HL-60 (cell line): Measurements from ENCODE around the gene CD109.

ENCODE experiments used
- DNase-seq, 2 experiments: peaks; one replicate each; pipeline ENCODE4 v3.0.0-alpha.2; 2010 to 2020; ENCODE audit warnings: low read depth in 1 of 2, low spot score in 1 of 2
- H3K27ac ChIP-seq: fragments of 250-450 bp; sonication (Bioruptor Pico); replicated peaks from 2 replicates; pipeline ENCODE4 v1.5.1; 2020; ENCODE audit warnings: mild to moderate bottlenecking, moderate library complexity
- H3K27me3 ChIP-seq: fragments of 250-450 bp; sonication (Bioruptor Pico); 2 replicates; pipeline ENCODE4 v1.5.1; 2021; ENCODE audit warnings: mild to moderate bottlenecking, moderate library complexity; ENCODE audit not compliant: insufficient read depth, poor library complexity, severe bottlenecking
- H3K4me3 ChIP-seq: replicated peaks from 2 replicates; pipeline ENCODE4 v1.5.1; 2011; ENCODE audit warnings: mild to moderate bottlenecking, control low read depth, low read length; ENCODE audit not compliant: insufficient read depth
- GABPA ChIP-seq: IDR thresholded peaks from 2 replicates; pipeline ENCODE4 v1.6.1; 2012; ENCODE audit warnings: low read depth
- POLR2AphosphoS5 ChIP-seq: IDR thresholded peaks from 2 replicates; pipeline ENCODE4 v1.6.1; 2012; ENCODE audit warnings: low read depth
- SPI1 ChIP-seq: IDR thresholded peaks from 2 replicates; pipeline ENCODE4 v1.6.1; 2012; ENCODE audit warnings: low read depth, mild to moderate bottlenecking, borderline replicate concordance
- TF ChIP-seq, protein P1 (sequence below): IDR thresholded peaks from one replicate; pipeline ENCODE4 v1.5.1; 2011; ENCODE audit warnings: low read length, control low read depth, inconsistent platforms; ENCODE audit not compliant: insufficient read depth
- TF ChIP-seq, protein P2 (sequence below): IDR thresholded peaks from 2 replicates; pipeline ENCODE4 v1.6.1; 2012; ENCODE audit warnings: low read depth; ENCODE audit not compliant: insufficient replicate concordance

CD109 gene

DNA sequence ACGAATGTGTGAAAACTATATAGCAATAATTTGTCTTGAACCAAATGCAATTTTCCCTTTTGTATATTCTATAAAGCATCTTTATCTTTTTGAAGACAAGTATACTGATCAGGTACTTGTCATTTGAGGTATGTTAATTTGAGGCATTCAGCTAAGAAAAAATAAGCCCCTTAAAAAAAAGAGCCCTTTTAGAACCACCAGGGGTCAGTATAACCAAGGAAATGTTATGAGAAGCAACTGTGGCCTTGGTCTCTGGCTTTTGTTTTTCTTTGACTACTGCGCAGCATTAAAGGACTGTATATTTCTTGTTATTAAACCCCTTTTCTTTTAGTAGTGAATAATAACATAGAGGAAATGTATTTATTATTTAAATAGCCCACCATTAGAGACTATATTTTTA lies 43.1 kb downstream of the CD109 start:
- Histone ChIP-seq H3K4me3 (no peak overlapping the region), H3K27ac (no peak overlapping the region), H3K27me3 (no peaks in the 10 kb centered on the region)
- peak in 1 of 2 experiments; percentile 25 for DNase-seq
- TF ChIP-seq SPI1: no peak
- TF ChIP-seq, protein P1, sequence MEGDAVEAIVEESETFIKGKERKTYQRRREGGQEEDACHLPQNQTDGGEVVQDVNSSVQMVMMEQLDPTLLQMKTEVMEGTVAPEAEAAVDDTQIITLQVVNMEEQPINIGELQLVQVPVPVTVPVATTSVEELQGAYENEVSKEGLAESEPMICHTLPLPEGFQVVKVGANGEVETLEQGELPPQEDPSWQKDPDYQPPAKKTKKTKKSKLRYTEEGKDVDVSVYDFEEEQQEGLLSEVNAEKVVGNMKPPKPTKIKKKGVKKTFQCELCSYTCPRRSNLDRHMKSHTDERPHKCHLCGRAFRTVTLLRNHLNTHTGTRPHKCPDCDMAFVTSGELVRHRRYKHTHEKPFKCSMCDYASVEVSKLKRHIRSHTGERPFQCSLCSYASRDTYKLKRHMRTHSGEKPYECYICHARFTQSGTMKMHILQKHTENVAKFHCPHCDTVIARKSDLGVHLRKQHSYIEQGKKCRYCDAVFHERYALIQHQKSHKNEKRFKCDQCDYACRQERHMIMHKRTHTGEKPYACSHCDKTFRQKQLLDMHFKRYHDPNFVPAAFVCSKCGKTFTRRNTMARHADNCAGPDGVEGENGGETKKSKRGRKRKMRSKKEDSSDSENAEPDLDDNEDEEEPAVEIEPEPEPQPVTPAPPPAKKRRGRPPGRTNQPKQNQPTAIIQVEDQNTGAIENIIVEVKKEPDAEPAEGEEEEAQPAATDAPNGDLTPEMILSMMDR: peak; percentile 73

DNA sequence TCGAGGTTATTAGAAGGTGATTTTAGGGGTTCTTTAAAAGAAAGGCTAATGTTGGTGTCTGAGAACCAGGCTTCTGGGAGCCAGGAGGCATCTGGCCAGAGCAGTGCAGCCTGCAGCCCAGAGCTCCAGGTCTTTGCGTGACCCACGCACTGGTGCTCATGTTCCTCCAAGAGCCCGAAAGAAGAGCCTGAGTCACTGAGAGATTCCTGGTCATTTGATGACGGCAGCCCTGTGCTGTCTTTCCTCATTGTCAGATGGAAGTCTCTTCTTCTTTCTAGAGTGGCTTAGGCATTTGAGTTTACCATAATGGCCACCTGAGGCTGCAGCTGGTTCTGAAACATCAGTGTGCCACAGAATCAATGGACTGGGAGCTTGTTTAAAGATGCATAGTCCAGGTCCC lies 46.4 kb downstream of the CD109 start:
- TF ChIP-seq, protein P2, sequence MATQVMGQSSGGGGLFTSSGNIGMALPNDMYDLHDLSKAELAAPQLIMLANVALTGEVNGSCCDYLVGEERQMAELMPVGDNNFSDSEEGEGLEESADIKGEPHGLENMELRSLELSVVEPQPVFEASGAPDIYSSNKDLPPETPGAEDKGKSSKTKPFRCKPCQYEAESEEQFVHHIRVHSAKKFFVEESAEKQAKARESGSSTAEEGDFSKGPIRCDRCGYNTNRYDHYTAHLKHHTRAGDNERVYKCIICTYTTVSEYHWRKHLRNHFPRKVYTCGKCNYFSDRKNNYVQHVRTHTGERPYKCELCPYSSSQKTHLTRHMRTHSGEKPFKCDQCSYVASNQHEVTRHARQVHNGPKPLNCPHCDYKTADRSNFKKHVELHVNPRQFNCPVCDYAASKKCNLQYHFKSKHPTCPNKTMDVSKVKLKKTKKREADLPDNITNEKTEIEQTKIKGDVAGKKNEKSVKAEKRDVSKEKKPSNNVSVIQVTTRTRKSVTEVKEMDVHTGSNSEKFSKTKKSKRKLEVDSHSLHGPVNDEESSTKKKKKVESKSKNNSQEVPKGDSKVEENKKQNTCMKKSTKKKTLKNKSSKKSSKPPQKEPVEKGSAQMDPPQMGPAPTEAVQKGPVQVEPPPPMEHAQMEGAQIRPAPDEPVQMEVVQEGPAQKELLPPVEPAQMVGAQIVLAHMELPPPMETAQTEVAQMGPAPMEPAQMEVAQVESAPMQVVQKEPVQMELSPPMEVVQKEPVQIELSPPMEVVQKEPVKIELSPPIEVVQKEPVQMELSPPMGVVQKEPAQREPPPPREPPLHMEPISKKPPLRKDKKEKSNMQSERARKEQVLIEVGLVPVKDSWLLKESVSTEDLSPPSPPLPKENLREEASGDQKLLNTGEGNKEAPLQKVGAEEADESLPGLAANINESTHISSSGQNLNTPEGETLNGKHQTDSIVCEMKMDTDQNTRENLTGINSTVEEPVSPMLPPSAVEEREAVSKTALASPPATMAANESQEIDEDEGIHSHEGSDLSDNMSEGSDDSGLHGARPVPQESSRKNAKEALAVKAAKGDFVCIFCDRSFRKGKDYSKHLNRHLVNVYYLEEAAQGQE: no peak
- TF ChIP-seq POLR2AphosphoS5 (no peak), SPI1 (no peak), GABPA (no peak)
- TF ChIP-seq, protein P1: no peak

DNA sequence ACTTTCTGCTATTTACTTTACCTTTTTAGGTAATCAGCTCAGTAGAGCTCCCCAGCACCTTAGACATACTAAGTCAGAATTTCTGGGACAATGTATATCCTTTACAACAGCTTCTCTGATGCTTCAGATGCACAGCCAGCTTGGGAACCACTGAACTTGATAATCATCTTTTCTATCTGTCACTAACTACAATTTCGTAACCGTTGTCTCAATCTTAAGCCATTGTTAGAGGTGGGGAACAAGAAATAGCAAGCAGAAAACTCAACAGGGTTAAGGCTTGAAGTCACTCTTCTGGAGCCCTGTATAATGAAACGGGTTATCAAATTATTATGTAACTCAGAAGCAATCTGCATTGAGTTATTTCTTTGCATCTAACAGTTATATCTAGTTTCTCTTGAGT lies 47.1 kb downstream of the CD109 start:
- no peak for TF ChIP-seq POLR2AphosphoS5
- TF ChIP-seq SPI1: no peak
- TF ChIP-seq, protein P2: no peak
- TF ChIP-seq GABPA: no peak
- H3K4me3 ChIP-seq: no peak overlapping the region

More for the DNA sequence above, 46.4 kb downstream of the CD109 start:
- H3K4me3 ChIP-seq: no peak overlapping the region
- H3K27ac ChIP-seq: no peak overlapping the region
- H3K27me3 ChIP-seq: no peaks in the 10 kb centered on the region
- no peak for DNase-seq

DNA sequence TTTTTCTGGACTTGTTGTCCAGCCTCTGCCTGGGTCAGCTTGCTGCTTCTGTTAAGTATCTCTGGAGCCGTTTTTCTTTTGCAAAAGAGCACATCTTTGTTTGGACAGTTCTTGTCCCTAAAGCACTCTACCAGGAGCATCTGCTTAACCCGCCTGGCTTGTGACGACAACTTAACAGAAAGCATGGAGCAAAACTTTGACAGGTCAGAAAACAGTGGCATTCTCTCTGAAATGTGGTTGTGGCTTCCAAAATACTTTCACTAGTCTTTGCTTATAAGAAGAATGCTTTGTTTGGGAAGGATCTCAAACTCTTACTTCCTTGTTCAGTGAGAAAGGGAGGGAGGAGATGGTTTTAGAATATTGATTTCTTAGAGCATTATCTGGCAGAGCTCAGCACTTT lies 47.6 kb downstream of the CD109 start:
- TF ChIP-seq POLR2AphosphoS5: no peak
- TF ChIP-seq GABPA: no peak
- TF ChIP-seq, protein P2: no peak
- TF ChIP-seq, protein P1: no peak
- TF ChIP-seq SPI1: no peak
- DNase-seq: no peak

More for the DNA sequence above, 47.1 kb downstream of the CD109 start:
- Histone ChIP-seq H3K27me3 (no peaks in the 10 kb centered on the region), H3K27ac (no peak overlapping the region)
- no peak for DNase-seq

More for the DNA sequence above, 47.6 kb downstream of the CD109 start:
- no peaks in the 10 kb centered on the region for H3K27me3 ChIP-seq
- no peak overlapping the region for H3K27ac ChIP-seq
- H3K4me3 ChIP-seq: no peak overlapping the region
